Upper lobe of left lung (tissue), 6 donors: ENCODE data around the gene CIB1. TPM values are rescaled to one million over a fixed set of nuclear protein-coding genes. Genes with fewer than 3 reads are reported as not detected.

Experiments
- ATAC-seq, 2 donors: fragments of 200-7000 bp; cut with Tn5 transposase; one replicate each; pipeline ENCODE4 v1.9.1; 2022; ENCODE audit warnings: mild to moderate bottlenecking in 2 of 2, moderate library complexity in 2 of 2; ENCODE audit not compliant: low FRiP score in 2 of 2
- DNase-seq, 2 donors: peaks; one replicate each; pipeline ENCODE4 v3.0.0-alpha.2; 2019 to 2020
- H3K27ac ChIP-seq, 4 donors: fragments of 200-600 bp; sonication (generic); one replicate each; pipeline ENCODE4 v1.5.1; 2016 to 2019
- H3K27me3 ChIP-seq, 4 donors: fragments of 200-600 bp; sonication (generic); one replicate each; pipeline ENCODE4 v1.5.1; 2017 to 2019
- H3K36me3 ChIP-seq, 4 donors: fragments of 200-600 bp; sonication (generic); one replicate each; pipeline ENCODE4 v1.5.1; 2016 to 2019
- H3K4me1 ChIP-seq, 4 donors: fragments of 200-600 bp; sonication (generic); one replicate each; pipeline ENCODE4 v1.5.1; 2018 to 2019
- H3K4me3 ChIP-seq, 4 donors: fragments of 200-600 bp; sonication (generic); one replicate each; pipeline ENCODE4 v1.5.1; 2017 to 2019; ENCODE audit warnings: mild to moderate bottlenecking in 2 of 4, moderate library complexity in 1 of 4
- H3K9me3 ChIP-seq, 4 donors: fragments of 200-600 bp; sonication (generic); one replicate each; pipeline ENCODE4 v1.5.1; 2018 to 2019
- CTCF ChIP-seq, 6 experiments: fragments of 450-650 bp in 4 of 6; fragments of 200-600 bp in 2 of 6; sonication (generic) in 2 of 6; IDR thresholded peaks; one replicate each; pipeline ENCODE4 v1.5.1; 2016 to 2019; ENCODE audit warnings: antibody characterized with exemption in 6 of 6
- EP300 ChIP-seq, 4 donors: sonication (generic); formaldehyde crosslinking; IDR thresholded peaks; one replicate each; pipeline ENCODE4 v1.5.1; 2017; ENCODE audit warnings: antibody characterized with exemption in 4 of 4, control low read depth in 2 of 4
- POLR2A ChIP-seq, 4 donors: fragments of 450-650 bp; IDR thresholded peaks; one replicate each; pipeline ENCODE4 v1.5.1; 2016 to 2017; ENCODE audit warnings: antibody characterized with exemption in 4 of 4, mild to moderate bottlenecking in 2 of 4
- POLR2AphosphoS5 ChIP-seq, 2 donors: sonication (generic); formaldehyde crosslinking; IDR thresholded peaks; one replicate each; pipeline ENCODE4 v1.5.1; 2017; ENCODE audit warnings: antibody characterized with exemption in 2 of 2
- WGBS, 2 donors: methylation state at CpG; one replicate each; pipeline ENCODE4 v1.1.5; 2017 to 2018; 5-methylcytosine and 5-hydroxymethylcytosine counted together
- total RNA-seq, 6 donors: library from RNA; depleted of rRNA in 4 of 6; stranded (reverse); fragments of >200 nt in 4 of 6; gene quantifications; one replicate each; pipeline versions ENCODE4 v1.1.0 to v1.2.1, GENCODE V29; 2016 to 2021
- donor health status: DM: no; HTN: no; CAD: no; lungs with moderate emphysema.
- donor health status: DM: no; HTN: yes; CAD: no; lungs with severe emphysema.

Gene CIB1
- total RNA-seq, 6 donors from 2014 or later: 40.9 to 89.6 (median 75.5) TPM

GRCh38 chr15:90228960-90229359 is 4.8 kb downstream of the CIB1 start:
- Histone ChIP-seq H3K4me3 (no peak overlapping the region), H3K27me3 (no peaks in the 10 kb centered on the region), H3K27ac (no peak overlapping the region), H3K36me3 (peaks cover 19 to 78% (median 63%) of the 10 kb centered on the region in 4 donors), H3K9me3 (no peaks in the 10 kb centered on the region), H3K4me1 (peaks cover 27 to 49% (median 37%) of the 10 kb centered on the region in 4 donors)
- TF ChIP-seq POLR2A (IDR thresholded peaks at IDR 0.05) (no peak), CTCF (IDR thresholded peaks at IDR 0.05) (no peak), EP300 (IDR thresholded peaks at IDR 0.05) (no peak), POLR2AphosphoS5 (IDR thresholded peaks at IDR 0.05) (no peak)
- WGBS, 2 donors: 89 to 97% methylated on average over 15 of the region's 15 CpGs
- ATAC-seq (no peak), DNase-seq (no peak)

- peaks cover 27 to 47% (median 36%) of the 10 kb centered on the region in 4 donors for H3K4me1 ChIP-seq
- 95 to 98% methylated on average over 25 to 32 of the region's 38 CpGs for WGBS, 2 donors
- no peak overlapping the region for H3K4me3 ChIP-seq
- no peak overlapping the region for H3K27ac ChIP-seq
- ATAC-seq: no peak
- H3K9me3 ChIP-seq: no peaks in the 10 kb centered on the region
- TF ChIP-seq POLR2AphosphoS5 (IDR thresholded peaks at IDR 0.05) (no peak), CTCF (IDR thresholded peaks at IDR 0.05) (no peak), EP300 (IDR thresholded peaks at IDR 0.05) (no peak), POLR2A (IDR thresholded peaks at IDR 0.05) (no peak)
- peak in 1 of 2 donors; percentile 75 for DNase-seq
- peaks cover 25 to 87% (median 71%) of the 10 kb centered on the region in 4 donors for H3K36me3 ChIP-seq
- no peaks in the 10 kb centered on the region for H3K27me3 ChIP-seq
Measured at GRCh38 chr15:90227816-90228772, 5.6 kb downstream of the CIB1 start.

- no peaks in the 10 kb centered on the region for H3K9me3 ChIP-seq
- H3K4me1 ChIP-seq: peaks cover 20 to 39% (median 28%) of the 10 kb centered on the region in 4 donors
- no peak for DNase-seq
- TF ChIP-seq CTCF (IDR thresholded peaks at IDR 0.05) (no peak), EP300 (IDR thresholded peaks at IDR 0.05) (no peak), POLR2AphosphoS5 (IDR thresholded peaks at IDR 0.05) (no peak)
- ATAC-seq: no peak
- 80 to 89% methylated on average over 1 to 7 of the region's 7 CpGs for WGBS, 2 donors
- no peaks in the 10 kb centered on the region for H3K27me3 ChIP-seq
- H3K4me3 ChIP-seq: no peak overlapping the region
- H3K36me3 ChIP-seq: peaks cover 25 to 93% (median 73%) of the 10 kb centered on the region in 4 donors
- H3K27ac ChIP-seq: no peak overlapping the region
Measured at GRCh38 chr15:90227336-90227735, 6.4 kb downstream of the CIB1 start.

GRCh38 chr15:90225504-90226234 is 8.1 kb downstream of the CIB1 start:
- DNase-seq: no peak
- no peak for ATAC-seq
- Histone ChIP-seq H3K9me3 (no peaks in the 10 kb centered on the region), H3K27me3 (no peaks in the 10 kb centered on the region), H3K36me3 (peaks cover 25 to 94% (median 77%) of the 10 kb centered on the region in 4 donors), H3K27ac (no peak overlapping the region), H3K4me1 (peaks cover 8 to 32% (median 13%) of the 10 kb centered on the region in 4 donors), H3K4me3 (no peak overlapping the region)
- 72 to 80% methylated on average over 15 to 18 of the region's 18 CpGs for WGBS, 2 donors
- TF ChIP-seq POLR2AphosphoS5 (IDR thresholded peaks at IDR 0.05): no peak
- TF ChIP-seq CTCF (IDR thresholded peaks at IDR 0.05): no peak
- no peak for TF ChIP-seq POLR2A (IDR thresholded peaks at IDR 0.05)
- TF ChIP-seq EP300 (IDR thresholded peaks at IDR 0.05): no peak
